Nephron progenitor cell (in vitro differentiated cells): ENCODE results near the gene KLHL21.

Experiments used
- DNase-seq: peaks from one replicate; pipeline ENCODE4 v3.0.0; 2021
- H3K27ac Mint-ChIP-seq: 2 replicates; pipeline ENCODE4 v1.8.0; 2021; ENCODE audit warnings: mild to moderate bottlenecking, moderate library complexity, mixed read lengths
- H3K27me3 Mint-ChIP-seq: 2 replicates; pipeline ENCODE4 v1.8.0; 2021; ENCODE audit warnings: mild to moderate bottlenecking, low read depth, mixed read lengths; ENCODE audit not compliant: poor library complexity
- H3K36me3 Mint-ChIP-seq: 2 replicates; pipeline ENCODE4 v1.8.0; 2021; ENCODE audit warnings: low read depth, mixed read lengths
- H3K4me1 Mint-ChIP-seq: 2 replicates; pipeline ENCODE4 v1.8.0; 2021; ENCODE audit warnings: mixed read lengths
- H3K4me3 Mint-ChIP-seq: 2 replicates; pipeline ENCODE4 v1.8.0; 2021; ENCODE audit warnings: mild to moderate bottlenecking, moderate library complexity, mixed read lengths
- H3K9me3 Mint-ChIP-seq: 2 replicates; pipeline ENCODE4 v1.8.0; 2021; ENCODE audit warnings: mild to moderate bottlenecking, moderate library complexity, mixed read lengths
- CTCF ChIP-seq: fragments of 200-600 bp; sonication (generic); IDR thresholded peaks from 2 replicates; pipeline ENCODE4 v1.5.0; 2021; ENCODE audit warnings: antibody characterized with exemption

The KLHL21 gene

DNA sequence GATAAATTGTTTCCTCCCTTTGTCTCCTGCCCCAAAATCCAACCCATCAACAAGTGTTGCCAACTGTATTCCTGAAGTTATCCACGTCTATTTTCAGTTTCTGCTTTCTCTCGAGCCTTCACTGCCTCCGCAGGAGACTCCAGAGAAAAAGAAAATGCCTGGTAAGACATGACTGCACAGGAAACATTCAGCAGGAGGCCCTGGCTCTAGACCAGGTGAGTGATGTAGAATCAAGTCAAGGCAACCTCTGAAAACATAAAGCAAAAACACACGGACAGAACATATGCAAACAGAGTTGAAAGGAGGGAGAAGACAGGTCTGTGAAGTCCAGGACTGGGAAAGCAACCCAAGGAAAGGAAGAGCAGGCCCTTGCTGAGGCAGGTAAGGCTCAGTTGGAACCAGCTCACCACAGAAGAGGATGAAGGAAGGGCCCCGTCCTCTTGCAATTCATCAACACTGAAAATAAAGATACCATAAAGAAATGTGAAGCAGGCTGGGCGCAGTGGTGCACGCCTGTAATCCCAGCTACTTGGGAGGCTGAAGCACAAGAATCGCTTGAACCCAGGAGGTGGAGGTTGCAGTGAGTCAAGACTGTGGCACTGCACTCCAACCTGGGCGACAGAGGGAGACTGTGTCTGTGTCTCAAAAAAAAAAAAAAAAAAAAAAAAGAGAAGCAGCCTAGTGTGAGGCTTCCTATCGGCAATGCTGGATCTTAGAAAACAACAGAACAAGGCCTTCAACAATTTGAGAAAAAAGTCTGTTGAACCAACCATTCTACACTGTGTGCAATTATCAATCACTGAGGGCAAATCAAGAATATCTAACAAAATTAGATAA, 57.2 kb downstream of the KLHL21 start:
- H3K9me3 Mint-ChIP-seq, result no peaks in the 10 kb centered on the region
- TF ChIP-seq CTCF, result no peak
- no peak overlapping the region for H3K27ac Mint-ChIP-seq
- H3K4me1 Mint-ChIP-seq, result no peaks in the 10 kb centered on the region
- H3K4me3 Mint-ChIP-seq, result no peak overlapping the region
- H3K36me3 Mint-ChIP-seq, result peaks cover 65% of the 10 kb centered on the region
- H3K27me3 Mint-ChIP-seq, result no peaks in the 10 kb centered on the region
- no peak for DNase-seq

DNA sequence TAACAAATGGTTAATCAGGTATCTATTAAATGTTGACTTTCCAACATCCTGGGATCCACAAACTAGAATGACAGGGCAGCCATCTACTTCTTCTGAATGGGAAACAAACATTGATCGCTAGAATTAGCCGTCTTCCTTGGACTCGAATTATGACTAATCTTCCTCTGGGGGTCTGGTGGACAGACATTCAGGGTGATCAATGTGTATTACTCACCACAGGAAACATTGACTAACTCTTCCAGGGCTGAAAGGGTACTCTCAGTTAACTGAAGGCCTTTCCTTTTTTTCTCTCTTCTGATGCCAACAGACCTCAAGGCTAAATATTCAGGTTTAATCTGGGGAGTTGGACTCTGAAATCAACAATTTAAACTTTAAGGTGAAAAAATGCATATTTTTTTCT, 57.8 kb downstream of the KLHL21 start:
- H3K27ac Mint-ChIP-seq, result no peak overlapping the region
- peaks cover under 1% of the 10 kb centered on the region for H3K27me3 Mint-ChIP-seq
- no peak overlapping the region for H3K4me3 Mint-ChIP-seq
- no peaks in the 10 kb centered on the region for H3K4me1 Mint-ChIP-seq
- TF ChIP-seq CTCF, result no peak
- peaks cover 62% of the 10 kb centered on the region for H3K36me3 Mint-ChIP-seq
- H3K9me3 Mint-ChIP-seq, result no peaks in the 10 kb centered on the region
- DNase-seq, result no peak
